Heart left ventricle (tissue), 13 donors: Measurements from ENCODE around the gene ARHGEF26.

Source experiments
- POLR2A ChIP-seq, 2 donors: fragments of 450-650 bp; IDR thresholded peaks; one replicate each; pipeline ENCODE4 v1.6.1; 2017; ENCODE audit warnings: antibody characterized with exemption in 2 of 2, mild to moderate bottlenecking in 2 of 2, moderate library complexity in 2 of 2
- TF ChIP-seq, protein P1 (sequence below), 12 donors: fragments of 200-600 bp; sonication (generic) in 4 of 12; IDR thresholded peaks; one replicate each; pipeline versions ENCODE4 v1.5.0 to v1.8.0; 2018 to 2022; ENCODE audit warnings: antibody characterized with exemption in 12 of 12, mild to moderate bottlenecking in 5 of 12
- donor health status: ischemic (EF 13 %, LVEDD 7.1; RV severe dilation, severe dysfunction).
- donor health status: DM: no; HTN: yes; CAD: no.
- donor health status: DM: no; HTN: no; CAD: no.
- donor health status: ischemic (EF 25% LVEDD 6.9; RV normal size, moderate dysfunction).
- donor health status: ischemic (EF 25% LVEDD 5.7; RV mildly dilated, moderate dysfunction).
- donor health status: ischemic (EF 35%, LVEDD 5.7; RV mildly dilated, moderate dysfunction).
- donor health status: nonischemic (EF 11% LVEDD 7.7; RV severe dilation, severe dysfunction).
- donor health status: DM: yes; HTN: yes; CAD: no.
- donor health status: PGD.
- donor health status: ischemic (EF 29% LVEDD 5.4; RV normal size, mild dysfunction).
- donor health status: nonischemic (EF 23%, LVEDD 6.1; RV moderate dilation, normal function).

DNA sequence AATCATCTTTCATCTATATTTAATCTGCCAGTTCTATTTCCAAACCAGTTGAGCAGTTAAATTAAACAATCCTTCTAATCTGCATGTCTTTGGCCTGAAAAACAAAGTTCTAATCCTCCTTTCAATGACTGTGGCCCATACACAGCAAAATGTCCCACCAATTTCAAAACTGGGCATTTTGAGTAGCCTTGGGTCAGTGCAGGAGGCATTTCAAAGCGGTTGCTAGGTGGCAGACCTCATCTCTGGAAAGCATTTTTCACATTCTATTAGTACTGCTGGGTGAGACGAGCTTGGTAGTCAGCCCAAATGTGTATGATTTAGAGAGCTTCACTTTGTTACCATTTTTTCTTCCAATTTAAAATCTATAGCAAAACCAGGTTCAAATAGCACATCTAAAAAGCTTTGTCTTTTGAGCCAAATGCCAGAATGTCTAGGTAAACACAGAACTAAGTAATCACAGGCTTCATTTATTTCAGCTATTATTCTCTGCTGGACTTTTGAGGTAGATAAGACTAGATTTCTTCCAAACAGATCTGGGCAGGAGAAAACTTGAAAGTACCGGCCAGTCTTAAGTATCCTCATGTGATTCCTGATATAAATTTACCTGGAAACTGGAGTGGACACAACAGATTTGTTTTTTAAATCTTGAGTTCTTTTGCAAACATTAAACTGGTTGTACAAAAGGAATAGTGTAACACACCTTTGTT is 8.9 kb upstream of the ARHGEF26 start:
- TF ChIP-seq, protein P1, sequence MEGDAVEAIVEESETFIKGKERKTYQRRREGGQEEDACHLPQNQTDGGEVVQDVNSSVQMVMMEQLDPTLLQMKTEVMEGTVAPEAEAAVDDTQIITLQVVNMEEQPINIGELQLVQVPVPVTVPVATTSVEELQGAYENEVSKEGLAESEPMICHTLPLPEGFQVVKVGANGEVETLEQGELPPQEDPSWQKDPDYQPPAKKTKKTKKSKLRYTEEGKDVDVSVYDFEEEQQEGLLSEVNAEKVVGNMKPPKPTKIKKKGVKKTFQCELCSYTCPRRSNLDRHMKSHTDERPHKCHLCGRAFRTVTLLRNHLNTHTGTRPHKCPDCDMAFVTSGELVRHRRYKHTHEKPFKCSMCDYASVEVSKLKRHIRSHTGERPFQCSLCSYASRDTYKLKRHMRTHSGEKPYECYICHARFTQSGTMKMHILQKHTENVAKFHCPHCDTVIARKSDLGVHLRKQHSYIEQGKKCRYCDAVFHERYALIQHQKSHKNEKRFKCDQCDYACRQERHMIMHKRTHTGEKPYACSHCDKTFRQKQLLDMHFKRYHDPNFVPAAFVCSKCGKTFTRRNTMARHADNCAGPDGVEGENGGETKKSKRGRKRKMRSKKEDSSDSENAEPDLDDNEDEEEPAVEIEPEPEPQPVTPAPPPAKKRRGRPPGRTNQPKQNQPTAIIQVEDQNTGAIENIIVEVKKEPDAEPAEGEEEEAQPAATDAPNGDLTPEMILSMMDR (IDR thresholded peaks at IDR 0.05), result no peak
- no peak for TF ChIP-seq POLR2A (IDR thresholded peaks at IDR 0.05)
